ENCODE measurements around the gene ELOB.

DNA sequence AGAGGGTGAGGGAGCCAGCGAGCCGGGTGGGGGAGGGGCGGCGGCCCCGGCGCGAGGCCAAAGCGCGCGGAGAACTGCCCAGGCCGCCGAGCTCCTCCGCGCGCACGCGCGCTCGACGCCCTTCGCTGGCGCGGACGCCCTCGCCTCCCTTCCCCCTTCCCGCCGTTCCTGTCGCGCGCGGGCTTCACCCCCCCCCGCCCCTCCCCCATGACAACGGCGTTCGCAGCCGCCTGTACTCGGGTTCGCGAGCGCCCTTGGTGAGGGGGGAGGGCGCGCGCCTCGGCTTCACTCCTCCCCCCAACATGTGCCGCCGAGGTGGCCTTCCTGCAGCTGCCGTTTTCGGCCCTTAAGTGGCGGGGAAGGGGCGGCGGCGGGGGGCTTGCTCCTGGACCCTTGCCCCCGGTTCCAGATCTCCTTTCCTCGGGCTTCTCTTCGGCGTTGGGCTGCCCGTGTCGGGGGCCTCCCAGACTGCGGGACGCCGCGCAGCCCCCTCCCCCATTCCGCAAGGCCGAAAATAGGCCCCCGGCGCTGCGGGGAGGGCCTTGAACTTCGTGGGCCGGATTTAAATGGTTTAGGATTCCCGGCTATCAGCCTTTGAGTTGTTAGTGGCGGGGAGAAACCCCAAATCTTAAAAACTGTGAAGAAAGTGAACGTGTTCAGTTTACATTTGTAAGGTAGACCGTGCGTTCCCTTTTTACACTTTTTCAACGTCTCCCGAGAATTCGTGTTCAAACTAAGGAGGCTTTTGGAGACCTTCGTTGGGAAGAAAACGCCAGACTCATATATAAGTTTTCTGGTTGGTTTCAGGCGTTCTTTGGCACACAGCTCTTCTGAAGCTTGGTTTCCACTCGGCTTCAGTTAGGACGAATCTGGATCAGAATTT lies 24.0 kb downstream of the ELOB start:
- no peak for TF ChIP-seq CTCF (IDR thresholded peaks at IDR 0.05; ENCODE audit: low read length)
- TF ChIP-seq EZH2 (IDR thresholded peaks at IDR 0.05; ENCODE audit: borderline replicate concordance, low read length): no peak
